ENCODE results near the gene SULT1C3.

Gene SULT1C3

DNA sequence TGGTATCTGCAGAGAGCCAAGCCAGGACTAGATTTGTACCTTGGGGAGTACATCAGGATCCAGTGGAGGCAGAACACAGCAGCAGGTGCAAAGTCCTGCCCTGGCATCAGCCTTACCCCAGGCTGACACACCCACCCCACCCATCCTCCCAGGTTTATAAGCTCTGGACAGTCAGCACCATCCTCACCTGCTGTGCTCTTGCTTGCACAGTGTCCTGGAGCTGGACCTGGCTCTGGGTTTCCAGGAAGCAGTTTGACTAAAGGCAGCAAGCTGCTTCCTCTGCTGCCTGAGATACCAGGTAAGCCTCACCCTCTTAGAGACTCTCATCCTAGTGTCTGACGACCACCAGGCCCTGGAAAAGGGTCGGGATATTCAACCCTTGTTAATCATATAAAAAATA, at the start of gene SULT1C3:
TSS of gene SULT1C3 (plus strand) at position 183 of the 400 bp plus-strand sequence. CDS start 7,227 bp downstream, outside the sequence.
- FAIRE-seq (no peak), DNase-seq (ENCODE audit: insufficient read length, low spot score) (no peak)

DNA sequence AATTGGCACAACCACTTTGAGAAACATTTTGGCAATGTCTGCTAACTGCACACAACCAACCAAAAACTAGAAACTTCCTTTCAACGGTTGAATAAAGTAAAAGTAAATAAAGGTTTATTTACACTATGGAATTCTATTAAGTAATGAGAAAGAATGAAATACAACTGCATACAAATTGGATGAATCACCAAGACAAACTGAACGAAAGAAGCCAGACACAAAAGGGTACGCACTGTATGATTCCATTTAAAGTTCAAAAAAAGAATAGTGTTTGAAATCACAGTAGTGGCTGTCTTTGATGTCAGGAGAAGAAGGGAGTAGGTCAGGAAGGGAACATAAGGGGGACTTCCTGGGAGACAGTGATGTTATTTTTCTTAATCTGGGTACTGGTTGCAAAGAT, 46.5 kb upstream of the SULT1C3 start:
- no peak for FAIRE-seq
- DNase-seq (ENCODE audit: insufficient read length, low spot score), result no peak

DNA sequence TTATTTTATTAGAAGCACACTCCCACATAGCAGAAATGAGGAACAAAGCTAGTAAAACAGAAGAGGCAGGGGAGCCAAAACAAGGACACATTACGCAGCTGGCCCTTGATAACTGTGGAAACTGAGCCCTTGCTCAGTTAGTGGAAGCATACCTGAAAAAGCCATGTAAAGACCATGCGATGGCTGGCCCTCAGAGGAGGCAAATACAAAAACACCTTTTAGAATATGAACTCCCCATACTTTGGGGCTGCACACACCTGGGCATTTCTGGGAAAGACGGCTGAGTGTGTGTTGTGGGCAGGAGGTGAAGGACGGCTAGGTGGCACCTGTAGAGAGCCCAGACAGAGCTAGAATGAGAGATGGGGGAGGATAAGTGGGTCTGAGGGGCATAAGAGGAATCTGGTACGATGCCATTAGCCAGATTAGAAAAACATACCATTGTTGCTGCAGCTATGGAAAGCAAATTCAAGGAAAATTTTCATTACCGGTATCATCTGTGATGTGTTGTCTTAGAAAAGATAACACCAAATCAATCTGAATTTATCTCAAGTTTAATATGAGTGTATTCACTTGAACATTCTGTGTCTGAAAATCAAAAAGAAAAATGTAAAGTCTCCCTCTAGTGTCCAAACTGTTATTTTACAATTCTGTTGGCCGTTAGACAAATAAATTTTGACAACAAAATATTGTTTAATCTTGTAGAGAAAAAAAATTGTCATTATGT, 45.2 kb upstream of the SULT1C3 start:
- DNase-seq (ENCODE audit: insufficient read length, low spot score) (no peak), FAIRE-seq (no peak)

DNA sequence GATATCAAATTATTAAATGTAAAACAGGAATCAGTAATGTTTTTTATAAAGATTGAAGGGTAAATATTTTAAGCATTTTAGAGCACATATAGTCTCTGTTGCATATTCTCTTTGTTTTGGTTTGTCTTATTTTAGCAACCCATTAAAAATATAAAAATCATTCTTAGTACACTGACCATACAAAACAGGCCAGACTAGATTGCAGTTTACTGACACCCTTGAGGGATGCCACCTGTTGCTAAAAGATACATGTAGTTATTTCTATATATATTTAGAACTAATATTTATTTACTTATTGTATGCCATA, 44.7 kb upstream of the SULT1C3 start:
- FAIRE-seq (no peak), DNase-seq (ENCODE audit: insufficient read length, low spot score) (no peak)

DNA sequence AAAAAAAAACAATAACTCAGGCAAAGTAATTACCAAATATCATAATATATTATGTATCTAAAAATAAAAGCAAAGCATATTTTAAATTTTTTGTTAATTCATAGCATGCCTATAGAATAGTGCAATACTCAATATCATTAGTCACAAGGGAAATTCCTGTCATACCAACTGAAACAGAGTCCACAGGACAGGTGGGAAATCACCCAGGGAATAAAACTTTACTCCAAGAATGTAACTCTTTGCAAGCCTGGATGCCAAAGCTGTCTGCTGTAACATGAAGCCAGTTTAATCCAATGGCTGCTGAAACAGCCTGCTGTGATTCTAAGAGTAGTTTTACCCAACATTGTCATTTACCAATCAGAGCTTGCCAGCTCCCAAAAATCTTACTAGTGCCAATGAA, 40.0 kb upstream of the SULT1C3 start:
- FAIRE-seq (no peak), DNase-seq (ENCODE audit: insufficient read length, low spot score) (no peak)

DNA sequence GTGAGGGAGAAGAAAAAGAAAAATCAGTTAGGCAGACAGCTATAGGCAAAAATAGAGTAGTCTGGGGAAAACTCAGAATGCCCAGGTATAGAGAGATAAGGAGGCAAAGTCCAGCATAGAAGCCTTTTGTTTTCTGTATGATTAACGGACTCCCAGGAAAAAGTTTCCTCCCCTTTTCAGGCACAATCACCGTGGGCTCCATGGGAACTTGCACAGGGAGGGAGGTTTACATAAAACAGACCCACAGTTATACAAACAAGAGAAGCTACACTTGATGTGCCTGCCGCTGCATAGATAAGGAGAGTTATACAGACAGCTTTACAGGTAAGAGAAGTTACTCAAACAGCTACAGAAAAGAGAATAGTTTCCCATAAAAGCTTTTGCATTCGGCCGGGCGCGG, 39.2 kb upstream of the SULT1C3 start:
- FAIRE-seq (no peak), DNase-seq (ENCODE audit: insufficient read length, low spot score) (no peak)

DNA sequence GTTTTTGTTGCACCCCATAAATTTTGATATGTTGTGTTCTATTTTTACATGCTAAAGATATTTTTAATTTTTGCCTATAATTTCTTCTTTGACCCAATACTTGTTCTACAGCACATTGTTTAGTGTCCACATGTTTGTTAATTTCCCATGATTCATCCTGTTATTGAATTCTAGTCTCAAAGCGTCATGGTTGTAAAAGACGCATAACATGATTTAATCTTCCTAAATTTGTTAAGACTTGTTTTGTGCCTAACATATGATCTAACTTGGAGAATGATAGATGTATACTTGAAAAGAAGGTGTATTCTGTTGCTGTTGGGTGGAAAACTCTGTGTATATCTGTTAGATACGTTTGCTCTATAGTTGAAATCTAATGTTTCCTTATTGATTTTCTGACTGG, 27.1 kb upstream of the SULT1C3 start:
- FAIRE-seq, result no peak
- DNase-seq (ENCODE audit: insufficient read length, low spot score), result no peak

DNA sequence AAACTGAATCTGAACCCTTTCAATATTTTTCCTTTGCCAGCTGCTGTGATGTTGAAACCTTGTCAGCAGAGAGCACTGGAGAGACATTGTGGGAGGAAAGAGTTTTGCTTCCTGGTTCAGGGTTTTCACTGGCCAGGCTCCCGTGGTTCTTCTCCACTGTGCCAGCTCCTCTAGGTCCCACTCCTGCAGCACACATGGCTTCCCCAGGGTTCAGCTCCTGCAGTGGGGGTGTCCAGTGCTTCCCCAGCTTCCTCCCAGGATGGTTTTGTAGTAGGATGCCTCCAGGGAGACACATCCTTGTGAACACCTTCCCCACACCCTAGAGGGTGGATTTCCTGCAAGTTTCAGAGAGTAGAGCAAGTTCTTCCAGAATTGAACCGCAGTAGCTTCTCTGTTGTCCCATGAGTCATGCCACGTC, 24.0 kb upstream of the SULT1C3 start:
- FAIRE-seq (no peak), DNase-seq (ENCODE audit: insufficient read length, low spot score) (peak; percentile 27)

DNA sequence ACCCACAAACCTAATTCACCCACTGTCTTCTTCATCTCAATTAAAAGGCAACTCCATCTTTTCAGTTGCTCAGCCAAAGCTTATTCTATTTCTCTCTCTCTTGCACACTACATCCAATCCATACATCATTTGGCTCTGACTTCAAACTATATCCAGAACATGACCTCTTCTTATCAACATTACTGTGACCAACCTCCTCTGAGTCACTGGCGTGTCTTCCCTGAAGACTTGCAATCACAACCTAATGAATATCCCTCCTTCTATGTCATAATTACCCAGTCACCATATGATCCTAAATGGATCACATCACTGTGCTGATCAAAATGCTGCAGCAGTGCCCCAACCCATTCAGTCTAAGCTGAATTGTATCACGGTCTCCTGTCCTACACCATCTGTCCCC, 22.6 kb upstream of the SULT1C3 start:
- no peak for DNase-seq (ENCODE audit: insufficient read length, low spot score)
- no peak for FAIRE-seq

DNA sequence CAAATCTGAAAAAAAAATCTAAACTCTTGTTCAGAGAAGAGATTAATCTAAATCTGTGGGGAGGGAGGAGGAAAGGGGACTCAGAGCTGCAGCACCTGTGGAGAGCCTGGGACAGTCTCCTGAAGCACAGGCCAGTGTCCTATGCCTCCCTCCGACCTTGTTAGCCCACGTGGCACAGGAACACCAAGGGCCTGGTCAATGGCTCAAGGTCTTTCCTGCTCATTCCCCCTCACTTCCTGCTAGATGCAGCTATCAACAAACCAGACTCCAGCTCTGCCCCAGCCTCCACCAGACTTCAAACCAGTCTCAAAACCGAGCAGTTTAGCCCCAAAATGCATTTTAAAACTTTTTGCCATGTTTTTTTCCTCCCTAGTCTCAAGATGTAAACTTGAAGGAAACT, 20.1 kb upstream of the SULT1C3 start:
- no peak for DNase-seq (ENCODE audit: insufficient read length, low spot score)
- FAIRE-seq, result no peak

DNA sequence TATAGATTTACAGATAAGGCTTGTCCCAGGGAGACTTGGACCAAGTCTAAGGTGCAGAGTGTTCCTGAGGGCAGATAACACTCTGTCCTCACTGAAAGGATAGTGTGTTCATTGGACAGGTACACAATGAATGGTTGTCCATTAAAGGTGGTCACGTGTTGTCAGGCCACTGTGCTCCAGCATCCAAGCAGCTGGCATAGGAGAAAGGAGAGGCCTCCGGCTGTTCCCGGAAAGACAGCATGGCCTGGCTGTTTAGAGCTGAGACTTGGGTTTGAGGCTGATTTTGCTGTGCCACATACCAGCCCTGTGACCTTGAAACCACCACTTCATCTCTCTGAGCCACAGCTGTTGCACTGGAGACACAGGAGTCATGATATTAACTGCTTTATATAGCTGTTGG, 19.6 kb upstream of the SULT1C3 start:
- FAIRE-seq (no peak), DNase-seq (ENCODE audit: insufficient read length, low spot score) (no peak)

DNA sequence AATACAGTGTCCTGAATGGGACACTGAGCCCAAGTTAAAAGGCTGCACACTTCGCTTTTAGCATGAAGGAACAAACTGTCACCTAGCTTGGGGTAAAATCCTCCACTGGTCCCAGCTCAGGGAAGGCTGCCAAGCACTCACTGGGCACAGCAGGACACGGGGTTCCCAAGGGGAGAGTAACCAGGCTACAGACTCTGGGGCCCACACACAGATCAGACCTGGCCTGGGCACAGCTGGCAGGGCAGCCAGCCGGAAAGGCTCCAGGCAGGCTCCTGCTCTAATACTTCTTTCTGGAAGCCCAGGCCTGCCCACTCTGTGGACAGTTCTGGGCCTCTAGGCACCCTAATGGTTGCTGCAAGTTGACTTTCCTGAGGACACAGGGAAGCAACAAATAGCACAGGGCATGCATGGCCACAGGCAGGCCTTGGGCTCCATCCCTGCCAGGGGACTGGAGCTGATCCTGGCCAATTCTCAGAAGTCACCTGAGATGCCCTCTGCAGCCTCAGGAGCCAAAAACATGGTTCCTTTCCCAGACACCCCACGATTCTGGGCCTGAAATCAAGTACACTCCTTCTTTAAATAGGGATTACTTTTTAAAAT, 18.7 kb upstream of the SULT1C3 start:
- FAIRE-seq, result no peak
- no peak for DNase-seq (ENCODE audit: insufficient read length, low spot score)

DNA sequence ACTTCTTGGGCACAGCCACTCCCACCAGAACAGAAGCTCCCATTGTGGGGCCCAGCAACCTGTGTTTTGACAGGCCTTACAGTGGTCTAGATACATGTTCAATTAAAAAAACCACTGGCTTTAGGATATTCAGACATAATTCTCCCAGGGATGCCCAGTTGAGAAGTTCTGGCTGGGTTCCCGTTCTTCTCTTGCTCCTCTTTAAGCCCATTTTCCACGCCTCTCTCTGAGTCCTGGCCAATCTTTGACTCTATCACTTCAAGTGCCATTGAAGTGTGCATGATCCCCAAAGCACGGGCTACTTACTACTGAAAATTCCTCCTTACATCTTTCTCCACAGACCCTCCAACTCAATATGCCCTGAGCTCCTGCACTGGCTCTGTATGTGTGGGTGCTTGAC, 17.5 kb upstream of the SULT1C3 start:
- no peak for FAIRE-seq
- no peak for DNase-seq (ENCODE audit: insufficient read length, low spot score)

DNA sequence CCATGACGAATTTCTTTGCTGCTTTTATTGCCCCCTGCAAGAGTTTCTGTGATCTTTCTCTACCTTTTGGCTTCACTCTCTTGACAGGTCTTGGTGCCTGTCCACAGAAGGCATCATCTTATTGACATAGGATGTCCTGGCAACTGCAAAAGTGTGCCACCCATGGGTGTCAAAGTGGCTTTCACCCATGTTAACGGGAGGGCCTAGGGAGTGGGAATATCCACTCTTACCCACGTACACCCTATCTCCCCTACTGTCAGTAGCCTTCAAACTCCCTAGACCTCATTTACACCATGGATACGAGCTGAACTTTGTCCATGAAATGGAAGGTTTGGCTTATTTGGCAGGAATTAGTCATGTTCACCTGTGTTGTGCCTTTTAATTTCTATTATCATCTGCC, 16.2 kb upstream of the SULT1C3 start:
- FAIRE-seq (peak; percentile 52), DNase-seq (ENCODE audit: insufficient read length, low spot score) (no peak)

DNA sequence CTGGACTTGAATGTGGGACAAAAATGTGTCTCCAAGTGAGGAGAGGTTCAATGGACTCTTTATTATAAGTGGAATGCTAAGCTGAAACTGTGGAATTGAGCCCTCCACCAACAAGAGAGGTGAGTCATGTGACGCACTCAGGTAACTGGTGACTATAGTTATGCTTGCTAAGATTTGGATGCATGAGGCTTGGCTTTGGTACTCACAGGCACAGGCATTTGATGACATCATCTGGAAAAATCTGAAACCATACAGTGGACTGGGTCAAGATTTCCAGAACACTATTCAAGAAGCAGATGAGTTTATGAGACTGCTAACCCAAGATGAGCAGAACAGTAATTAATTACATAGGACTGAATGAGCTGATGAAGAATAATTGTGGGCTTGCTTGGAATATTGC, 15.7 kb upstream of the SULT1C3 start:
- FAIRE-seq (no peak), DNase-seq (ENCODE audit: insufficient read length, low spot score) (no peak)

DNA sequence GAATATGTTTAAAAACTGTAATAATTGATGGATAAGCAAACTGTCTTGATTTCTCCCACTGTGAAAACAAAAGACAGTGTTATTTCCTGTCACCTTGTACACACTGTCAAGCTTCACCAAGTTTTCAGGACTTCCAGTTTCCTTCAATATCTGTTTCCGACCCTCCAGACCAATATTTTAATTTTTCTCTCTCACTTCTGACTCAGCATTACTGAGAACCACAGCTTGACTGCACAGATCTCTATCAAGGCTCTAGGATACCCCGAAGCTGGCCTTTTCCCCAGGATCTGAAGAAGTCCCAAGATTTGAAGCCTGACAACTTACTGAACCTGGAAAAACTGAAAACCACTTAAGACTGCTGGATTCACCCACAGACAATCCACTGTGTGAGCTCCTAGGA, 13.2 kb upstream of the SULT1C3 start:
- FAIRE-seq (no peak), DNase-seq (ENCODE audit: insufficient read length, low spot score) (no peak)

DNA sequence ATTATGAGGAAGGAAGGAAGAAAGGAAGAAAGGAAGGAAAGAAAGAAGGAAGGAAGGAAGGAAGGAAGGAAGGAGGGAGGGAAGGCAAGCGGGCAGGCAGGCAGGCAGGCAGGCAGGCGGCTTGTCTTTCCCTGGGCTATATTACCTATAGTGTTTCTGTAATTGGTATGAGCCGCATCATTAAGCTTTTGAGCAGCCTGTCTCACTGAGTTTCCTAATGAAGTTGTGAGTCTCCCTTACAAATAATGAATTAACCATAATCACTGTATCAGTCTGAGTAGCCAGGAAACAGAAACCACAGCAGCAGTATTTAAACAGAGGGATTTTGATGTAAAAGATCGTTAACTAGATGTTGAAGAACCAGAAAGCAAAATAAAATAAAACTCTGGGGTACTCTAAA, 11.8 kb upstream of the SULT1C3 start:
- FAIRE-seq (no peak), DNase-seq (ENCODE audit: insufficient read length, low spot score) (no peak)

DNA sequence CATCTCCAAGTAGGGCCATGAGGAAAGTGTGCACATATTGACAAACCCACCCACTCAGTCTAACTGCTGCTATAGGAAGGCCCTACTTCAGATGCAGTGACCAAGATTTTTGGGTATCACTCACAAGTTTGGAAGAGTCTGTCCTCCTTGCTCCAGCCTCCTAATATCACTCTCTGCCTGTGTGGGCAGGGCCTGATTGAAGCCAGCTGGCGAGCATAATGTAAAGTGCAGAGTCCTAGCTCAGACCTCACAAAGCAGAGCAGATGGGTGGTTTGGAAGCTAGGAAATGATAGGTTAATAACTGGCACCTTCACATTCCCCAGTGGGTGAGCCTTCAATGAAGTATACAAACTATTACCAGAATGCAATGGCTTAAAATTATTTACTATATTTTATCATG, 11.2 kb upstream of the SULT1C3 start:
- DNase-seq (ENCODE audit: insufficient read length, low spot score) (no peak), FAIRE-seq (no peak)

DNA sequence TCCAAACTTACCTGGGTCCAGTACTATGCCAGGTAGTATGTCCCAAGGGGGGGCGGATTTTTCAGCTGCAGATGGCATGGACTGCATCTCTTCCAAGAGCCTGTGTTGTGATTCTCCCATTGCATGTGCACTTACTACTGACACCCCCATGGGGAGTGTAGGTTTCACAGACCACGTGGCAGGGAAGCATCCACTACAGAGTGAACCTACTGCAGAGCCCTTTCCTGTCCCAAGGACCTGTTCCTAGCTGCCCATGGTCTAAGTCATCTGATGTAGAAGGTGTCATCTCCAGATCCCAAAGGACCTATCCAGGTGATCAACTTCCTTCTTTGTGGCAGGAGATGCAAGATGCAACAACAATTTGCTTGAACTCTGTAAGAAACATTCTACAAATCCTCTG, 9.9 kb upstream of the SULT1C3 start:
- DNase-seq (ENCODE audit: insufficient read length, low spot score) (no peak), FAIRE-seq (no peak)

DNA sequence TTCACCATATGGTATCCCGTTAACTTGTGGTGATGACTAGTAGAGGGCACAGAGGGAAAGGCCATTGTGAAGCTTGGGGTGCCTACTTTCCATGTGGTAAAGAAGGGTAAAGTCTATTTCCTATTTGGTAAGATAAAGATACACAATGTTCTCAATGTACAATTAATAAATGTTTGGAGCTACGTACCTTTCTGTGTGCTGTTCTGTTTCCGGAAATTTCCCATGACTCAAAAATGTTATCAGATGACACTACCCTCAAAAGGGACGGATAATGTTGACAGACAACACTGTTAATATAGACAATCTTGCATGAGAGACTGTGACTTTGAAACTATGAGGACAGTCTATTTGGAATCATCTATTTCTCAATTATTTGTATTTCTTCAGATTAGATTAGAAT, 4.2 kb upstream of the SULT1C3 start:
- FAIRE-seq (no peak), DNase-seq (ENCODE audit: insufficient read length, low spot score) (no peak)

DNA sequence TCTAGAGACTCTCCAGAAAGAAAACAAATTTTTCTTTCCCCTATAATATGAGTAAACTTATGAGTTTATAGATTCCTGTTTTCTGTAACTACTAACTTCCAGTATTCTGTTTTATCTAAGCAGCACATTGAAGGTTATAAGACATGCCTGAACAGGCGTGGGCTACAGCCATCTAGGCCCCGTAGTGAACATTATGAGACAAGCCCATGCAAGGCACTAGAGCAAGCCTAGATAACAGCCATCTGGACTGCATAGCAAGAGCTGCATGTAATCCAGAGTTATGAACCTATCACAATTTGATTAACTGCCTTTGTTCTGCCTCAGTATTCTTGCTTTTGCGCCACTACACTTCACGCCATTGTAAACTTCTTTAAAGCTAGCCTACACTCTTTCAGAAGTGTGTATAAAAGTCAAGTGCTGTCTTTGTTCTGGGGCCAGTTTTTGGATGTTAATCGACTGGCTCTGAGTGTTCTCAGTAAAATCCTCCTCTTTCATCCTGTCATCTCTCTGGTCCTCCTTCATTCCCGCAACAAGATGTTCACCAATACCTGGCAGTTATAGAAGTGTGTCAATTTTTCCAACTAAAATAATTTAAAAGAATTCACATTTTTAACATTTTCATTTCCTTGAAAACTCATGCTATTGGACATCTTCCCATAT, 3.0 kb upstream of the SULT1C3 start:
- no peak for FAIRE-seq

DNA sequence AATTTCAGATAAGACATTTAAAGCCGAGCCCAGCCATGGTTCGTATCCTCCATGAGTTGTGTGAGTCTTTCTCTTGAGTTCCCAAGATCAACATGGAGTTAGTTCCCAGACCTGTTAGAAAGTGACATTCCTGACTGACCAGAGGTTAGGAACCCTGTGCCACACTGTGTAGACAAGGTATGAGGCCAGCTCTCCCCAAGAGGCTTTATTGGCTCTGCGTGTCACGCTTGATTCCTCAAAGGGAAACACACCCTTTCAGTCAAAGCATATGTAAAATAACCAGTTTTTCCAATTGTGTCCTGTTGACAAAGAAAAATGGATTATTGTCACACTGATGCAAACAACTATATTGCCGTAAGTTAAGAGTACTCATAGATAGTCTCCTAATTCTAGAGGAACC, 1.2 kb downstream of the SULT1C3 start:
- FAIRE-seq (no peak), DNase-seq (ENCODE audit: insufficient read length, low spot score) (no peak)

More for the DNA sequence above, 3.0 kb upstream of the SULT1C3 start:
- DNase-seq (ENCODE audit: insufficient read length, low spot score), result no peak
